Heart right ventricle (tissue), 16 donors: ENCODE data around the gene ANO3. TPM values are rescaled to one million over a fixed set of nuclear protein-coding genes. Genes with fewer than 3 reads are reported as not detected.

ENCODE experiments used
- ATAC-seq, 8 donors: fragments of 200-7000 bp; cut with Tn5 transposase; one replicate each; pipeline ENCODE4 v1.9.1; 2020; ENCODE audit warnings: mild to moderate bottlenecking in 8 of 8, moderate library complexity in 8 of 8, moderate number of reproducible peaks in 1 of 8
- DNase-seq, 2 donors: peaks; one replicate each; pipeline ENCODE4 v3.0.0-alpha.2; 2020
- H3K27ac ChIP-seq, 10 donors: fragments of 200-600 bp; sonication (generic) in 2 of 10; one replicate each; pipeline versions ENCODE4 v1.5.0 to v1.8.0; 2020 to 2022; ENCODE audit warnings: mild to moderate bottlenecking in 3 of 10
- H3K27me3 ChIP-seq, 7 donors: fragments of 200-600 bp; one replicate each; pipeline ENCODE4 v1.8.0; 2021 to 2022; ENCODE audit warnings: mild to moderate bottlenecking in 2 of 7
- H3K36me3 ChIP-seq, 9 donors: fragments of 200-600 bp; sonication (generic) in 1 of 9; one replicate each; pipeline versions ENCODE4 v1.5.0 to v1.8.0; 2020 to 2022; ENCODE audit warnings: mild to moderate bottlenecking in 2 of 9
- H3K4me1 ChIP-seq, 9 donors: fragments of 200-600 bp; sonication (generic) in 1 of 9; one replicate each; pipeline versions ENCODE4 v1.5.0 to v1.8.0; 2020 to 2022; ENCODE audit warnings: mild to moderate bottlenecking in 4 of 9
- H3K4me3 ChIP-seq, 10 donors: fragments of 200-600 bp; sonication (generic) in 2 of 10; one replicate each; pipeline versions ENCODE4 v1.5.0 to v1.8.0; 2020 to 2022; ENCODE audit warnings: mild to moderate bottlenecking in 7 of 10, moderate library complexity in 2 of 10
- H3K9me3 ChIP-seq, 11 donors: fragments of 200-600 bp in 10 of 11; sonication (generic) in 2 of 11; one replicate each; pipeline versions ENCODE4 v1.5.0 to v1.8.0; 2013 to 2022; ENCODE audit warnings: mild to moderate bottlenecking in 2 of 11, control low read depth in 1 of 11, moderate library complexity in 1 of 11
- CTCF ChIP-seq, 9 donors: fragments of 200-600 bp; sonication (generic) in 2 of 9; IDR thresholded peaks; one replicate each; pipeline versions ENCODE4 v1.5.0 to v1.8.0; 2021 to 2022; ENCODE audit warnings: antibody characterized with exemption in 9 of 9, mild to moderate bottlenecking in 5 of 9, moderate library complexity in 1 of 9
- WGBS, 2 donors: extraction: QIAGEN DNeasy Blood & Tissue Kit; methylation state at CpG; one replicate each; pipeline ENCODE4 v1.1.7; 2013; ENCODE audit warnings: inconsistent platforms in 1 of 2; 5-methylcytosine and 5-hydroxymethylcytosine counted together
- intact Hi-C, 10 donors: fragments of 100-400 bp; cut with DNase I; formaldehyde crosslinking; loops; one replicate each; pipeline versions ENCODE4 v1.11.1 to v1.14.2; 2022
- polyA plus RNA-seq, 2 donors: library from polyadenylated mRNA; stranded (reverse); fragments of 200-250 nt; gene quantifications; one replicate each; pipeline ENCODE4 v1.2.3, GENCODE V29; 2013
- total RNA-seq, 10 donors: library from RNA; stranded (reverse); fragmentation: NEBNext Ultra II Directional in 3 of 10; extraction: Animal tissue kit (Norgen Biotek cat#: 25700) in 3 of 10; gene quantifications; one replicate each; pipeline versions ENCODE4 v1.2.1 to v1.2.4, GENCODE V29; 2021 to 2023
- donor health status: Arrhythmogenic right ventricular cardiomyopathy.
- donor health status: ischemic (EF 13 %, LVEDD 7.1; RV severe dilation, severe dysfunction).
- donor health status: healthy with polysubstance abuse.
- donor health status: DM: no; HTN: yes; CAD: no.
- donor health status: DM: no; HTN: no; CAD: no.
- donor health status: ischemic (EF 25% LVEDD 6.9; RV normal size, moderate dysfunction).
- donor health status: ischemic (EF 25% LVEDD 5.7; RV mildly dilated, moderate dysfunction).
- donor health status: healthy.
- donor health status: DM: yes; HTN: yes; CAD: no.
- donor health status: Ischemic cardiomyopathy.
- donor health status: ischemic (EF 35%, LVEDD 5.7; RV mildly dilated, moderate dysfunction).
- donor health status: nonischemic (EF 11% LVEDD 7.7; RV severe dilation, severe dysfunction).
- donor health status: DM: yes; HTN: yes; CAD: no.
- donor health status: PGD.
- donor health status: ischemic (EF 29% LVEDD 5.4; RV normal size, mild dysfunction).
- donor health status: nonischemic (EF 23%, LVEDD 6.1; RV moderate dilation, normal function).

ANO3 gene
- total and polyA plus RNA-seq, 12 donors: 0.01 to 0.30 (median 0.07) TPM; not detected in 5

DNA sequence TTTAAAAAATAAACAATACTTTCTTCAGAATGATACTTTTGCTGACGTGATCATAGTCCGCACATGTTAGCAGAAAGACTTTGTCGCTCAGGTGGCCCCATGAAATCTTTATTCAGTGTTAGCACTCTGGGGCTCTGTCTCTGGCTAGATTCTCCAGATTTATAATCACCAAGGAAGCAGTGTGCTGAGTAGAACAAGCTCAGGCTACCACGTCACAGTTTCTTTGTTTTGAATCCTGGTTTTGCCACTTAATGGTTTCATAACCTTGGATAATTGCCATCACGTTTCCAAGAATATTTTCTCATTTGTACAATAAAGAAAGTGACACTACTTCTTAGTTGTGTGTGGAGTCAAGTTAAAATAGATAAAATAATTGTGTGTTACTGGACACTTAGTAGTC, 244.0 kb downstream of the ANO3 start:
- intact Hi-C loops: no loop called here
- DNase-seq: no peak
- H3K36me3 ChIP-seq: no peaks in the 10 kb centered on the region
- no peaks in the 10 kb centered on the region for H3K4me1 ChIP-seq
- ATAC-seq: no peak
- TF ChIP-seq CTCF (IDR thresholded peaks at IDR 0.05): no peak
- no peak overlapping the region for H3K27ac ChIP-seq
- H3K9me3 ChIP-seq: no peaks in the 10 kb centered on the region
- H3K27me3 ChIP-seq: no peaks in the 10 kb centered on the region
- no peak overlapping the region for H3K4me3 ChIP-seq
- WGBS, 2 donors: 77 to 78% methylated on average over 5 of the region's 5 CpGs

GRCh38 chr11:26578998-26579661, 247.2 kb downstream of the ANO3 start:
- no peaks in the 10 kb centered on the region for H3K9me3 ChIP-seq
- TF ChIP-seq CTCF (IDR thresholded peaks at IDR 0.05): no peak
- H3K36me3 ChIP-seq: no peaks in the 10 kb centered on the region
- no peaks in the 10 kb centered on the region for H3K4me1 ChIP-seq
- no peak for ATAC-seq
- H3K27ac ChIP-seq: no peak overlapping the region
- H3K27me3 ChIP-seq: no peaks in the 10 kb centered on the region
- no peak for DNase-seq
- intact Hi-C loops: no loop called here
- WGBS, 2 donors: 42 to 54% methylated on average over 1 of the region's 1 CpG
- no peak overlapping the region for H3K4me3 ChIP-seq

GRCh38 chr11:26579683-26580082, 247.8 kb downstream of the ANO3 start:
- TF ChIP-seq CTCF (IDR thresholded peaks at IDR 0.05): no peak
- H3K27me3 ChIP-seq: no peaks in the 10 kb centered on the region
- DNase-seq (no peak), ATAC-seq (no peak)
- H3K27ac ChIP-seq: no peak overlapping the region
- no peaks in the 10 kb centered on the region for H3K4me1 ChIP-seq
- H3K9me3 ChIP-seq: no peaks in the 10 kb centered on the region
- no peak overlapping the region for H3K4me3 ChIP-seq
- no peaks in the 10 kb centered on the region for H3K36me3 ChIP-seq
- WGBS, 2 donors: 58 to 72% methylated on average over 2 of the region's 2 CpGs
- intact Hi-C loops: no loop called here

- no peaks in the 10 kb centered on the region for H3K9me3 ChIP-seq
- no peaks in the 10 kb centered on the region for H3K36me3 ChIP-seq
- DNase-seq: no peak
- ATAC-seq: no peak
- intact Hi-C loops: no loop called here
- TF ChIP-seq CTCF (IDR thresholded peaks at IDR 0.05): no peak
- H3K4me3 ChIP-seq: no peak overlapping the region
- H3K27ac ChIP-seq: no peak overlapping the region
- no peaks in the 10 kb centered on the region for H3K4me1 ChIP-seq
- 48 to 69% methylated on average over 3 of the region's 3 CpGs for WGBS, 2 donors
- no peaks in the 10 kb centered on the region for H3K27me3 ChIP-seq
Measured at GRCh38 chr11:26580929-26581328, 249.0 kb downstream of the ANO3 start.
